DND-41 (cell line): ENCODE measurements around the gene CNOT2.

Experiments used
- ATAC-seq: fragments of 200-7000 bp; cut with Tn5 transposase; 3 replicates; pipeline ENCODE4 v1.9.1; 2021; ENCODE audit warnings: low read depth; ENCODE audit not compliant: insufficient read depth
- DNase-seq: peaks from one replicate; pipeline ENCODE4 v3.0.0-alpha.2; 2020
- H2AFZ ChIP-seq: 2 replicates; pipeline ENCODE4 v1.6.0; 2012; ENCODE audit warnings: low read depth, low read length
- H3K27ac ChIP-seq: 2 replicates; pipeline ENCODE4 v1.5.1; 2012; ENCODE audit warnings: low read length, inconsistent platforms
- H3K27me3 ChIP-seq: fragments of 200-600 bp; sonication (generic); 2 replicates; pipeline ENCODE4 v1.6.0; 2012; ENCODE audit warnings: low read length, mild to moderate bottlenecking, inconsistent platforms; ENCODE audit not compliant: insufficient read depth, poor library complexity
- H3K36me3 ChIP-seq: 2 replicates; pipeline ENCODE4 v1.5.1; 2012; ENCODE audit warnings: low read length, inconsistent platforms; ENCODE audit not compliant: insufficient read depth
- H3K4me1 ChIP-seq: 2 replicates; pipeline ENCODE4 v1.5.1; 2012; ENCODE audit warnings: mild to moderate bottlenecking, low read length; ENCODE audit not compliant: insufficient read depth
- H3K4me2 ChIP-seq: 2 replicates; pipeline ENCODE4 v1.6.0; 2012; ENCODE audit warnings: mild to moderate bottlenecking, moderate library complexity, low read length, inconsistent platforms; ENCODE audit not compliant: insufficient read depth
- H3K4me3 ChIP-seq, 2 experiments: fragments of 200-600 bp in 1 of 2; shearing (Covaris generic) in 1 of 2; 2 replicates each; pipeline ENCODE4 v1.5.1; 2012 to 2016; ENCODE audit warnings: inconsistent platforms in 2 of 2, low read length in 2 of 2, mild to moderate bottlenecking in 2 of 2, low read depth in 1 of 2, moderate library complexity in 1 of 2
- H3K79me2 ChIP-seq: 2 replicates; pipeline ENCODE4 v1.6.0; 2012; ENCODE audit warnings: low read length, inconsistent platforms; ENCODE audit not compliant: insufficient read depth
- H3K9ac ChIP-seq: 2 replicates; pipeline ENCODE4 v1.6.0; 2012; ENCODE audit warnings: low read depth, mild to moderate bottlenecking, inconsistent platforms, low read length, moderate library complexity
- H3K9me3 ChIP-seq: 2 replicates; pipeline ENCODE4 v1.5.1; 2012; ENCODE audit warnings: low read length, moderate library complexity, mild to moderate bottlenecking, inconsistent platforms; ENCODE audit not compliant: insufficient read depth, severe bottlenecking
- H4K20me1 ChIP-seq: 2 replicates; pipeline ENCODE4 v1.6.0; 2012; ENCODE audit warnings: low read length; ENCODE audit not compliant: insufficient read depth
- EZH2 ChIP-seq: IDR thresholded peaks from 3 replicates; pipeline ENCODE4 v1.6.1; 2012; ENCODE audit warnings: borderline replicate concordance, low read depth, mild to moderate bottlenecking, moderate library complexity, low read length, inconsistent platforms; ENCODE audit not compliant: severe bottlenecking
- TF ChIP-seq, protein P1 (sequence below): IDR thresholded peaks from 2 replicates; pipeline ENCODE4 v1.5.1; 2012; ENCODE audit warnings: borderline replicate concordance, low read length, moderate library complexity, mild to moderate bottlenecking; ENCODE audit not compliant: poor library complexity, severe bottlenecking; ENCODE audit errors: extremely low read depth

Gene CNOT2

DNA sequence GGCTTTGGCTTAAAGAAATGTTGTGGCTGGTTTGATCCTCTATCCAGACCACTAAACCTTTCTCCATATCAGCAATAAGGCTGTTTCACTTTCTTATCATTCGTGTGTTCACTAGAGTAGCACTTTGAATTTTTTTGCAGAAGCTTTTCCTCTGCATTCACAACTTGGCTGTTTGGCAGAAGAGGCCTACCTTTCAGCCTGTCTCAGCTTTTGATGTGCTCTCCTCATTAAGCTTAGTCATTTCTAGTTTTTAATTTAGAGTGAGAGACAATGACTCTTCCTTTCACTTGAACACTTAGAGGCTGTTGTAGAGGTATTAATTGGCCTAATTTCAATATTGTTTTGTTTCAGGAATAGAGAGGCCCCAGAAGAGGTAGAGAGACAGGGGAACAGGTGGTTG, 136.6 kb downstream of the CNOT2 start:
- TF ChIP-seq, protein P1, sequence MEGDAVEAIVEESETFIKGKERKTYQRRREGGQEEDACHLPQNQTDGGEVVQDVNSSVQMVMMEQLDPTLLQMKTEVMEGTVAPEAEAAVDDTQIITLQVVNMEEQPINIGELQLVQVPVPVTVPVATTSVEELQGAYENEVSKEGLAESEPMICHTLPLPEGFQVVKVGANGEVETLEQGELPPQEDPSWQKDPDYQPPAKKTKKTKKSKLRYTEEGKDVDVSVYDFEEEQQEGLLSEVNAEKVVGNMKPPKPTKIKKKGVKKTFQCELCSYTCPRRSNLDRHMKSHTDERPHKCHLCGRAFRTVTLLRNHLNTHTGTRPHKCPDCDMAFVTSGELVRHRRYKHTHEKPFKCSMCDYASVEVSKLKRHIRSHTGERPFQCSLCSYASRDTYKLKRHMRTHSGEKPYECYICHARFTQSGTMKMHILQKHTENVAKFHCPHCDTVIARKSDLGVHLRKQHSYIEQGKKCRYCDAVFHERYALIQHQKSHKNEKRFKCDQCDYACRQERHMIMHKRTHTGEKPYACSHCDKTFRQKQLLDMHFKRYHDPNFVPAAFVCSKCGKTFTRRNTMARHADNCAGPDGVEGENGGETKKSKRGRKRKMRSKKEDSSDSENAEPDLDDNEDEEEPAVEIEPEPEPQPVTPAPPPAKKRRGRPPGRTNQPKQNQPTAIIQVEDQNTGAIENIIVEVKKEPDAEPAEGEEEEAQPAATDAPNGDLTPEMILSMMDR: no peak
- no peak for TF ChIP-seq EZH2
- Histone ChIP-seq H3K79me2 (no peaks in the 10 kb centered on the region), H4K20me1 (no peaks in the 10 kb centered on the region), H3K9me3 (peaks cover 2% of the 10 kb centered on the region), H2AFZ (no peak overlapping the region), H3K27ac (no peak overlapping the region), H3K36me3 (no peaks in the 10 kb centered on the region), H3K4me1 (no peaks in the 10 kb centered on the region), H3K4me3 (no peak overlapping the region), H3K27me3 (no peaks in the 10 kb centered on the region), H3K4me2 (no peak overlapping the region), H3K9ac (no peak overlapping the region)
- ATAC-seq (no peak), DNase-seq (no peak)

GRCh38 chr12:70383484-70383883, 140.3 kb downstream of the CNOT2 start:
- Histone ChIP-seq H2AFZ (no peak overlapping the region), H3K27me3 (no peaks in the 10 kb centered on the region), H4K20me1 (no peaks in the 10 kb centered on the region), H3K9ac (no peak overlapping the region), H3K9me3 (peaks cover 2% of the 10 kb centered on the region), H3K4me1 (no peaks in the 10 kb centered on the region), H3K36me3 (no peaks in the 10 kb centered on the region), H3K4me3 (no peak overlapping the region), H3K79me2 (no peaks in the 10 kb centered on the region), H3K27ac (no peak overlapping the region), H3K4me2 (no peak overlapping the region)
- DNase-seq (no peak), ATAC-seq (no peak)
- TF ChIP-seq, protein P1: no peak
- TF ChIP-seq EZH2: no peak

- Histone ChIP-seq H3K9me3 (peaks cover 2% of the 10 kb centered on the region), H3K27ac (no peak overlapping the region), H3K27me3 (no peaks in the 10 kb centered on the region), H3K4me3 (no peak overlapping the region), H3K36me3 (no peaks in the 10 kb centered on the region), H3K4me1 (no peaks in the 10 kb centered on the region), H3K4me2 (no peak overlapping the region), H2AFZ (no peak overlapping the region), H3K9ac (no peak overlapping the region), H4K20me1 (no peaks in the 10 kb centered on the region), H3K79me2 (no peaks in the 10 kb centered on the region)
- TF ChIP-seq, protein P1: no peak
- no peak for TF ChIP-seq EZH2
- no peak for ATAC-seq
- DNase-seq: no peak
Measured at GRCh38 chr12:70383886-70384285, 140.7 kb downstream of the CNOT2 start.

DNA sequence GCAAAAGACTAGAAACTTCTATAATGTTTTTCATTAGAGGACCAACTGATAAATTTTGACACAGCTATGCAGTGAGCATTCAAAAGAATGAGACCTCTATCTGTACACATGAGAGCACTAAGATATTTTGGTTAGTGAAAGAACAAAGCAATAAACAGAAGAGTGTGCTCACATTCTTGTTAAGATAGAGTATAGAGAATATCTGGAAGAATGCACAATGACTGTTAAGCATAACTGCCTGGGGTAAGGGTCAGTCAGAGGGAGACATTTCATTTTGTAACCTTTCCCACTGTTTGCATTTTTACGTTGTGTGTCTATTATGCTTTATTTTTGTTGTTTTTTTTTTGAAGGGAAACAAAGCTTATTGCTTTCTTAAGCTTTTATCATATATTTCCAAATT, 143.5 kb downstream of the CNOT2 start:
- H3K4me2 ChIP-seq: no peak overlapping the region
- TF ChIP-seq, protein P1: no peak
- no peak for TF ChIP-seq EZH2
- H3K4me1 ChIP-seq: no peaks in the 10 kb centered on the region
- no peak overlapping the region for H3K9ac ChIP-seq
- ATAC-seq (no peak), DNase-seq (no peak)
- no peak overlapping the region for H3K27ac ChIP-seq
- no peaks in the 10 kb centered on the region for H3K36me3 ChIP-seq
- H3K27me3 ChIP-seq: no peaks in the 10 kb centered on the region
- H2AFZ ChIP-seq: no peak overlapping the region
- H3K79me2 ChIP-seq: no peaks in the 10 kb centered on the region
- H4K20me1 ChIP-seq: no peaks in the 10 kb centered on the region
- H3K4me3 ChIP-seq: no peak overlapping the region
- no peaks in the 10 kb centered on the region for H3K9me3 ChIP-seq
